ENCODE results near the gene CBX8.

Gene CBX8

GRCh38 chr17:79796763-79797491, at the start of gene CBX8:
TSS of gene CBX8 (minus strand) at chr17:79797077. CDS start at chr17:79796998, 79 bp downstream.
- no peak for TF ChIP-seq LEF1 (IDR thresholded peaks at IDR 0.05; ENCODE audit: borderline replicate concordance)
- TF ChIP-seq HDGF (IDR thresholded peaks at IDR 0.05; ENCODE audit: borderline replicate concordance): peak; percentile 95; the same call in 1 of the 2 replicates
- TF ChIP-seq FOXK2 (IDR thresholded peaks at IDR 0.05): no peak
- no peak for TF ChIP-seq SP1 (IDR thresholded peaks at IDR 0.05)
- TF ChIP-seq ZNF384 (IDR thresholded peaks at IDR 0.05): no peak
- no peak for TF ChIP-seq L3MBTL2 (conservative IDR thresholded peaks at IDR 0.05)
- no peak for TF ChIP-seq CTBP1 (IDR thresholded peaks at IDR 0.05; ENCODE audit: borderline replicate concordance)
- no peak for TF ChIP-seq SUZ12 (IDR thresholded peaks at IDR 0.05)
- TF ChIP-seq PKNOX1 (IDR thresholded peaks at IDR 0.05): peak; percentile 98
- TF ChIP-seq BHLHE40 (IDR thresholded peaks at IDR 0.05; ENCODE audit: borderline replicate concordance): no peak
- no peak for TF ChIP-seq FOXA1 (IDR thresholded peaks at IDR 0.05)
- no peak for TF ChIP-seq TARDBP (IDR thresholded peaks at IDR 0.05)
- TF ChIP-seq ELF4 (IDR thresholded peaks at IDR 0.05): no peak
- peak; percentile 86; the same call in 1 of the 2 replicates for TF ChIP-seq ARNT (IDR thresholded peaks at IDR 0.05)
- TF ChIP-seq NFRKB (IDR thresholded peaks at IDR 0.05): no peak
- no peak for TF ChIP-seq FOXM1 (IDR thresholded peaks at IDR 0.05; ENCODE audit: borderline replicate concordance)
- ChIA-PET POLR2A (interaction anchor here (0.6 to 4.2 kb wide), 17 partner anchors 10 to 304 kb away, joined by 3 to 33 read pairs (median 5); partner anchors contain the start of genes CBX2, CBX4 and GAA), CTCF (interaction anchor here (0.6 to 1.3 kb wide), 7 partner anchors 11 to 735 kb away, joined by 3 to 6 read pairs (median 3); no protein-coding TSS in a partner anchor)
- DNase-seq (ENCODE audit: extremely low spot score): peak; percentile 99

- CTCF ChIA-PET: interaction anchor here (0.7 to 1.9 kb wide), 5 partner anchors 10 to 1109 kb away, joined by 3 to 10 read pairs (median 3); no protein-coding TSS in a partner anchor
- POLR2A ChIA-PET: interaction anchor here (0.6 to 1.0 kb wide), 2 partner anchors 25 to 148 kb away, joined by 3 read pairs; no protein-coding TSS in a partner anchor
- DNase-seq (ENCODE audit: extremely low spot score): no peak
Observed at GRCh38 chr17:79845601-79845949, 48.7 kb upstream of the CBX8 start.

GRCh38 chr17:79844869-79845600, 48.2 kb upstream of the CBX8 start:
- ChIA-PET CTCF (interaction anchor here (0.7 to 1.9 kb wide), 10 partner anchors 10 to 1109 kb away, joined by 3 to 10 read pairs (median 3); partner anchors contain the start of gene CBX8), POLR2A (interaction anchor here (0.7 to 1.6 kb wide), 4 partner anchors 11 to 46 kb away, joined by 3 to 5 read pairs (median 4); no protein-coding TSS in a partner anchor)
- TF ChIP-seq L3MBTL2 (conservative IDR thresholded peaks at IDR 0.05) (peak; percentile 27; the same call in 1 of the 2 replicates), BHLHE40 (IDR thresholded peaks at IDR 0.05; ENCODE audit: borderline replicate concordance) (no peak)
- peak; percentile 86 for DNase-seq (ENCODE audit: extremely low spot score)

More at GRCh38 chr17:79845601-79845949, 48.7 kb upstream of the CBX8 start:
- TF ChIP-seq ARNT (IDR thresholded peaks at IDR 0.05): no peak
- TF ChIP-seq L3MBTL2 (conservative IDR thresholded peaks at IDR 0.05): no peak
- TF ChIP-seq HDGF (IDR thresholded peaks at IDR 0.05; ENCODE audit: borderline replicate concordance): no peak
- TF ChIP-seq PKNOX1 (IDR thresholded peaks at IDR 0.05): no peak
- TF ChIP-seq ELF4 (IDR thresholded peaks at IDR 0.05): no peak
- TF ChIP-seq SP1 (IDR thresholded peaks at IDR 0.05): no peak
- no peak for TF ChIP-seq NFRKB (IDR thresholded peaks at IDR 0.05)
- no peak for TF ChIP-seq LEF1 (IDR thresholded peaks at IDR 0.05; ENCODE audit: borderline replicate concordance)
- TF ChIP-seq CTBP1 (IDR thresholded peaks at IDR 0.05; ENCODE audit: borderline replicate concordance): no peak

GRCh38 chr17:79843816-79844800, 47.2 kb upstream of the CBX8 start:
- POLR2A ChIA-PET: interaction anchor here (0.7 to 6.1 kb wide), 6 partner anchors 12 to 149 kb away, joined by 3 to 49 read pairs (median 4); partner anchors contain the start of gene CBX8
- DNase-seq (ENCODE audit: extremely low spot score): peak; percentile 65
- CTCF ChIA-PET: interaction anchor here (0.7 to 1.9 kb wide), 7 partner anchors 11 to 257 kb away, joined by 3 to 10 read pairs (median 4); partner anchors contain the start of genes CBX8 and GAA
- no peak for TF ChIP-seq ELF4 (IDR thresholded peaks at IDR 0.05)
- no peak for TF ChIP-seq NFRKB (IDR thresholded peaks at IDR 0.05)
- no peak for TF ChIP-seq FOXK2 (IDR thresholded peaks at IDR 0.05)
- TF ChIP-seq FOXM1 (IDR thresholded peaks at IDR 0.05; ENCODE audit: borderline replicate concordance): peak; percentile 36; the same call in 1 of the 2 replicates
- TF ChIP-seq SP1 (IDR thresholded peaks at IDR 0.05): no peak
- TF ChIP-seq L3MBTL2 (conservative IDR thresholded peaks at IDR 0.05): 0 out of 2 replicates have a peak, but pooled peaks have one; percentile 53
- TF ChIP-seq SUZ12 (IDR thresholded peaks at IDR 0.05): no peak

GRCh38 chr17:79843474-79843815, 46.6 kb upstream of the CBX8 start:
- ChIA-PET POLR2A (interaction anchor here (1.3 to 6.1 kb wide), 4 partner anchors 46 to 150 kb away, joined by 4 to 49 read pairs (median 18); partner anchors contain the start of gene CBX8), CTCF (interaction anchor here (0.7 to 1.2 kb wide), 2 partner anchors 46 to 258 kb away, joined by 4 to 5 read pairs; partner anchors contain the start of genes CBX8 and GAA)
- no peak for TF ChIP-seq FOXA1 (IDR thresholded peaks at IDR 0.05)
- no peak for DNase-seq (ENCODE audit: extremely low spot score)
